HG02610 (cell line): Measurements from ENCODE around the gene TTC28.

ENCODE experiments used
- ATAC-seq: cut with Tn5 transposase; IDR thresholded peaks from one replicate; pipeline ENCODE4 v1.9.1; 2021; ENCODE audit warnings: mild to moderate bottlenecking, moderate library complexity; ENCODE audit not compliant: unreplicated experiment

Gene TTC28

DNA sequence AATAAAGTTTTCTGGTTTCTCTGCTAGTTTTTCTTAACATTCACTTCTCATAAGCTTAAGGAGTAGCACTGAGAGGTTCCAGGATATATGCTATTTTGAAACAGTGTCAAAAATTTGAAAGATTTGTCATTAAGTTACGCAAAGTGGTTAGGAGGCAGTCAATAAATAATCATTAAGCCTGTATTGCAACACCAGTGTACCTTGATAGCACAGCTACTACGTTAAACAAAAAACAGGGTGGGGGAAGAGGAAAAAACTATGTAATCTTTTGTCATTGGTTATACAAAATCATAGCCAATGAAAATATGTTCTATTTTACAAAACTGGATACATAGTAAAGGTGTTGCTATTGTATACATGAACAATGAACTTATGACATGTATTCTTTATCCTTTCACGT lies 730.2 kb downstream of the TTC28 start:
- no peak for ATAC-seq

DNA sequence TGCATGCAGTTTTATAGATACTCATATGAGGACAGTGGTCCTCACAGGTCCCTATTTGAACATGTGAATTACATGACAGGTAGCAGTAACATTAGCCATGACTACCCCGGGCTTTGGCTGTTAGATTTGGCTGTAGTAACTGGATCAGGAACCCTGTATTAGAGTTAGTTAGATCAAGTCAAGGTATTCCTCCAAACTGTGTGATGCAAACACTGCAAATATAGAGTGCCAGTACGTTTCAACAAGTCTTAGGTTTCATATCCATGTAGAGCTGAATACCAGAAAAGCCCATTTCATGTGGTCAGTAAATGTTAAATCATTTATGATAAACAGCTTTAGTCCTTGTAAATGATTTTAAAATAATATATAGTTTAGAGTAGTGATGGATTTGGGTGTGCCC lies 731.1 kb downstream of the TTC28 start:
- no peak for ATAC-seq

DNA sequence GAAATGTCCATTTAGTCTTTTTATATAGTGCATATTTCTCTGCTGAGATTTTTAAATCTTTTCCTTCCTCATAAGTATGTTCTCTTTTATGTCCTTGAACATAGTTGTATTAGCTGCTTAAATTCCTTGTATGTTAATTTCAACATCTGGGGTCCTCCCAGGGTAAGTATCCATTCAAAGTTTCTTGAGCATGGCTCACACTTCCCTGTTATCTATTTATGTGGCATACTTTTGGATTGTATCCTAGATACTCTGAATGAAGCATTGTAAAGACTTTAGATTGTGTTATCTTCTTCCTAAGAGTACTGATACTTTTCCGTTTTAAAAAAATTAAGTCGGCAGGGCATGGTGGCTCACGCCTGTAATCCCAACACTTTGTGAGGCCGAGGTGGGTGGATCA lies 732.2 kb downstream of the TTC28 start:
- ATAC-seq = no peak

- ATAC-seq = no peak
These were observed 738.5 kb downstream of the TTC28 start for GRCh38 chr22:27941143-27941542.

- ATAC-seq = no peak
These were observed 742.2 kb downstream of the TTC28 start for GRCh38 chr22:27937453-27937852.

DNA sequence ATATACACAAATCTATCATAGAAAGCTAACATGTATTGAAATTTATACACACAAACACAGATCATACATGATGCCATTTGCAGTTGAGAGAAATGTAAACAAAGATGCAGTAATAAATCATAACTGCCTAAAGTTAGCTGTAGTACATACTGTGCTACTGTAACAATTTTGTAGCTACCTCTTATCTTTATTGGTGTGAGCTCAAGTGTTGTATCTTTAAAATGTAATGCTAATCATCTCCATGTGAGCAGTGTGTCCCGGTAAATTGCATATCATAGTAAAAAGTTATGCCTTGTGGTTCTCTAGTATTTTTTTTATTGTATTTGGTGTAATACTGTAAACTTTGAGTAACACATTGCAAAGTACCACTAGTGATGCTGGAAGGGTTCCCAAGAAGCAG lies 743.7 kb downstream of the TTC28 start:
- no peak for ATAC-seq

DNA sequence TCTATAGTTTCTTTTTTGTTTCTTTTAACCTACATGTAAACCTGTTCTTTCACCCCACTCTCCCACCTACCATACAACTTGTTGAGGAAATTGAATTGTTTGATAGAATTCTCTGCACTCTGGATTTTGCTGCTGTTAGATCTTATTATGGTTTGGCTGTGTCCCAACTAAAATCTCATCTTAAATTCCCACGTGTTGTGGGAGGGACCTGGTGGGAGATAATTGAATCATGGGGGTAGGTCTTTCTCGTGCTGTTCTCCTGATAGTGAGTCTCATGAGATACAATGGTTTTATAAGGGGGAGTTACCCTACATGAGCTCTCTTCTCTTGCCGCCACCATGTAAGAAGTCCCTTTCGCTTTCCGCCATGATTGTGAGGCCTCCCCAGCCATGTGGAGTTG lies 745.6 kb downstream of the TTC28 start:
- ATAC-seq = no peak

- ATAC-seq = no peak
These were observed 746.3 kb downstream of the TTC28 start for GRCh38 chr22:27933186-27933983.

- ATAC-seq = no peak
These were observed 749.1 kb downstream of the TTC28 start for GRCh38 chr22:27930331-27931060.
